Pancreas (tissue), 10 donors: ENCODE measurements around the gene ALK. TPM values are rescaled to one million over a fixed set of nuclear protein-coding genes. Genes with fewer than 3 reads are reported as not detected.

ENCODE experiments used
- ATAC-seq, 4 donors: fragments of 200-7000 bp; cut with Tn5 transposase; one replicate each; pipeline versions ENCODE4 v1.8.0 to v1.9.1; 2020; ENCODE audit warnings: mild to moderate bottlenecking in 4 of 4, moderate library complexity in 4 of 4
- DNase-seq, 6 donors: peaks; one replicate each; pipeline ENCODE4 v3.0.0-alpha.2; 2020
- FAIRE-seq: peaks from 2 replicates; lab custom pipeline; 2012; peaks lifted over from hg19 to GRCh38; lab: Jason Lieb, UNC
- H3K27ac ChIP-seq, 4 donors: fragments of 200-600 bp; sonication (generic); 1 replicate in 3 of 4; 2 replicates in 1 of 4; pipeline versions ENCODE4 v1.5.0 to v1.8.0; 2020
- H3K27me3 ChIP-seq, 4 donors: fragments of 200-600 bp; one replicate each; pipeline ENCODE4 v1.8.0; 2021
- H3K36me3 ChIP-seq, 3 donors: fragments of 200-600 bp; sonication (generic) in 1 of 3; one replicate each; pipeline versions ENCODE4 v1.5.0 to v1.8.0; 2020 to 2021
- H3K4me1 ChIP-seq, 3 donors: fragments of 200-600 bp; one replicate each; pipeline ENCODE4 v1.8.0; 2021
- H3K4me3 ChIP-seq, 4 donors: fragments of 200-600 bp; sonication (generic) in 2 of 4; one replicate each; pipeline versions ENCODE4 v1.5.0 to v1.8.0; 2020 to 2021
- H3K9me3 ChIP-seq, 4 donors: fragments of 200-600 bp; one replicate each; pipeline ENCODE4 v1.8.0; 2021
- CTCF ChIP-seq, 4 donors: fragments of 200-600 bp; sonication (generic) in 3 of 4; IDR thresholded peaks; one replicate each; pipeline versions ENCODE4 v1.5.0 to v1.8.0; 2021; ENCODE audit warnings: antibody characterized with exemption in 4 of 4
- WGBS, 2 donors: extraction: QIAGEN DNeasy Blood & Tissue Kit; methylation state at CpG; one replicate each; pipeline ENCODE4 v1.1.7; 2013; 5-methylcytosine and 5-hydroxymethylcytosine counted together
- intact Hi-C, 3 donors: fragments of 100-400 bp; cut with DNase I; formaldehyde crosslinking; loops; one replicate each; pipeline versions ENCODE4 v1.11.1 to v1.14.2; 2022
- polyA plus RNA-seq, 2 donors: library from polyadenylated mRNA; stranded (reverse); fragments of 200-250 nt; gene quantifications; one replicate each; pipeline ENCODE4 v1.2.3, GENCODE V29; 2013
- total RNA-seq, 6 donors: library from RNA; stranded (reverse); fragmentation: NEBNext Ultra II Directional in 4 of 6; extraction: Animal tissue kit (Norgen Biotek cat#: 25700) in 4 of 6; gene quantifications; one replicate each; pipeline versions ENCODE4 v1.2.1 to v1.2.4, GENCODE V29; 2021 to 2023
- donor health status: healthy with polysubstance abuse.
- donor health status: DM: no; HTN: no; CAD: no; lungs with moderate emphysema.
- donor health status: DM: no; HTN: no; CAD: no.
- donor health status: control.
- donor health status: control.
- donor health status: Bipolar disorder and iron deficiency.
- donor health status: DM: yes; HTN: yes; CAD: no.
- donor health status: DM: no; HTN: no; CAD: no.
- donor health status: DM: no; HTN: no; CAD: no.
- donor health status: DM: yes; HTN: yes; CAD: no.

The ALK gene
- total and polyA plus RNA-seq, 8 donors: 0.05 to 0.17 (median 0.09) TPM; not detected in 2

DNA sequence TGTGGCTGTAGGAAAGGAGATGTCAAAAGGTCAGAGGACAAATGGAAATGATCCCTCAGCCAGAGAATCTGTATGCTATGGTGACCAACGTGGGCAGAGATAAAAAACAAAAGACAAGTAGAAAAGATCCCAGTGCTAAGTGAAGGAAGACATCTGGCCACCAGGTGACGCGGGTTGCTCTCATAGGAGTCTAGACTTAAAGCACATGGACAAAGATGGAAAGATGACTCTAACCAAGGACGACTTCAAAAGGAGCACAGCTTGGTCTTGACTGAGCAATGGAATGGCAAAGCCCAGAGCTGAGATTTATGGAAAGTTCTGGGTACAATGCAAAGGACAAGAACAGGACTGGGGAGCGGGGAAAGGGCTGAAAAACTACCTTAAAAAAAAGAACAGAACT lies 709.4 kb downstream of the ALK start:
- intact Hi-C loops: no loop called here
- DNase-seq: no peak
- FAIRE-seq: no peak
- no peak for ATAC-seq
- no peak for TF ChIP-seq CTCF (IDR thresholded peaks at IDR 0.05)
- no peaks in the 10 kb centered on the region for H3K27me3 ChIP-seq
- H3K4me1 ChIP-seq: no peaks in the 10 kb centered on the region
- WGBS, 2 donors: 56 to 58% methylated on average over 5 of the region's 5 CpGs
- no peaks in the 10 kb centered on the region for H3K36me3 ChIP-seq
- H3K4me3 ChIP-seq: no peak overlapping the region
- no peaks in the 10 kb centered on the region for H3K9me3 ChIP-seq
- H3K27ac ChIP-seq: no peak overlapping the region

DNA sequence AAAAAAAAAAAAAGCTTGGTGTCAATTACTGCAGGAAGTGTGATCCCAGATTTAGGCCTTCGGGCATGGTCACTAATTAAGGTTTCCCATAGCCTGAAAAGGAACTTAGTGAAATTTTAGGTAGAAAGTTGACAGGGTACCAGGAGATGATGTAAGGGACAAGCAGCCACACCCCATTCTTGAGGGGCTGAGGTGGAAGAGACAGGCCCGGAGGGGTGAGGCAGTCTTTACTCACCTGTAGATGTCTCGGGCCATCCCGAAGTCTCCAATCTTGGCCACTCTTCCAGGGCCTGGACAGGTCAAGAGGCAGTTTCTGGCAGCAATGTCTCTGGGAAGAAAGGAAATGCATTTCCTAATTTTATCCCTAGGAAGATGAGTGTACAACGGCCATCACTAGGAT lies 711.8 kb downstream of the ALK start:
- Histone ChIP-seq H3K9me3 (no peaks in the 10 kb centered on the region), H3K4me3 (no peak overlapping the region), H3K36me3 (no peaks in the 10 kb centered on the region), H3K27me3 (no peaks in the 10 kb centered on the region), H3K27ac (no peak overlapping the region), H3K4me1 (no peaks in the 10 kb centered on the region)
- intact Hi-C loops: no loop called here
- FAIRE-seq (no peak), DNase-seq (no peak), ATAC-seq (no peak)
- TF ChIP-seq CTCF (IDR thresholded peaks at IDR 0.05): no peak
- WGBS, 2 donors: 90 to 97% methylated on average over 5 of the region's 5 CpGs

- 71 to 78% methylated on average over 3 of the region's 3 CpGs for WGBS, 2 donors
- H3K36me3 ChIP-seq: no peaks in the 10 kb centered on the region
- H3K4me1 ChIP-seq: no peaks in the 10 kb centered on the region
- H3K27ac ChIP-seq: no peak overlapping the region
- TF ChIP-seq CTCF (IDR thresholded peaks at IDR 0.05): no peak
- H3K9me3 ChIP-seq: no peaks in the 10 kb centered on the region
- intact Hi-C loops: no loop called here
- H3K27me3 ChIP-seq: no peaks in the 10 kb centered on the region
- ATAC-seq: no peak
- no peak overlapping the region for H3K4me3 ChIP-seq
- DNase-seq: no peak
- FAIRE-seq: no peak
Observed at GRCh38 chr2:29207352-29208148, 713.8 kb downstream of the ALK start.

- 77 to 84% methylated on average over 5 of the region's 5 CpGs for WGBS, 2 donors
- FAIRE-seq (no peak), ATAC-seq (no peak), DNase-seq (no peak)
- H3K4me1 ChIP-seq: no peaks in the 10 kb centered on the region
- H3K27ac ChIP-seq: no peak overlapping the region
- H3K27me3 ChIP-seq: no peaks in the 10 kb centered on the region
- H3K4me3 ChIP-seq: no peak overlapping the region
- intact Hi-C loops: no loop called here
- TF ChIP-seq CTCF (IDR thresholded peaks at IDR 0.05): no peak
- no peaks in the 10 kb centered on the region for H3K36me3 ChIP-seq
- no peaks in the 10 kb centered on the region for H3K9me3 ChIP-seq
Observed at GRCh38 chr2:29206941-29207340, 714.4 kb downstream of the ALK start.

DNA sequence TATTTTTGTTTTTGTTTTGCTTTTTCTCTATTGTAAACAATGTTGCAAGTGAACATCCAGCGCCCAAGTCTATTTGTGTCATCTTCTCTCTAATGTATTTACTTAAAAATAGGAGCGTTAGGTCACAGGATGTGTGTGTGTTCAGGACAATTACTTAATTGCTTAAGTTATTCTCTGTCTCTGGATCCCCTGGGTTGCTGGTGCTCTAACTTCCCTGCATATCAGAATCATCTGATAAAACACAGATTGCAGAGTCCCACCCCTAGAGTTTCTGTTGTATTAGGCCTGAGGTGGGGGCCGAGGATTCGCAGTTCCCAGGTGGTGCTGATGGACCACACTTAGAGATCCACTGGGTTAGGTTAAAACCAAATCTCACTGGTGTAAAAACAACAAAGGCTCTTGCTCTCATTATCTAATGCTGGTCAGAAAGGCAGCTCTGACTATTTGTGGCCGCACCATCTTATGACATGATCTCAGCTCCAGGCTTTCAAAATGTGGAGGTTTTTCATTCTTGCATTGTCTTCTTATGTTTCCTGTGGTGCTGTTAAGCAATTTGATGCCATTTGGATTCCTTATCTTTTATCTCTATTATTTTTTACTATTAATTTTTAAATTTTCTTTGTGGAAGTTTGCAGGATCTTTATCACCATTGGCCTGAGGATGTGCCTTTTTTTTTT lies 718.4 kb downstream of the ALK start:
- no peak for ATAC-seq
- intact Hi-C loops: loop anchor here in 1 of 3 donors (5.0 kb wide), 1 partner anchor 241 kb away; no protein-coding TSS in a partner anchor
- 81 to 85% methylated on average over 5 of the region's 5 CpGs for whole genome bisulfite sequencing, 2 donors

More for the DNA sequence above, 718.4 kb downstream of the ALK start:
- TF ChIP-seq CTCF (IDR thresholded peaks at IDR 0.05): no peak
- H3K4me3 ChIP-seq: no peak overlapping the region
- DNase-seq (no peak), FAIRE-seq (no peak)
- no peaks in the 10 kb centered on the region for H3K4me1 ChIP-seq
- H3K27me3 ChIP-seq: no peaks in the 10 kb centered on the region
- no peaks in the 10 kb centered on the region for H3K9me3 ChIP-seq
- no peak overlapping the region for H3K27ac ChIP-seq
- no peaks in the 10 kb centered on the region for H3K36me3 ChIP-seq
